Lung (tissue), 12 donors: ENCODE data around the gene LEPROT. TPM values are rescaled to one million over a fixed set of nuclear protein-coding genes. Genes with fewer than 3 reads are reported as not detected.

Source experiments
- ATAC-seq: fragments of 200-7000 bp; cut with Tn5 transposase; one replicate; pipeline ENCODE4 v1.9.1; 2020; ENCODE audit warnings: moderate number of reproducible peaks; ENCODE audit not compliant: insufficient read depth, low FRiP score
- DNase-seq, 3 donors: peaks; one replicate each; pipeline ENCODE4 v3.0.0-alpha.2; 2013 to 2017
- H3K27ac ChIP-seq, 2 donors: one replicate each; pipeline ENCODE4 v1.5.1; 2013; ENCODE audit warnings: mild to moderate bottlenecking in 2 of 2, moderate library complexity in 2 of 2, control low read depth in 1 of 2, inconsistent platforms in 1 of 2, low read depth in 1 of 2, low read length in 1 of 2
- H3K27me3 ChIP-seq, 3 donors: one replicate each; pipeline ENCODE4 v1.5.1; 2013; ENCODE audit warnings: low read length in 2 of 3; ENCODE audit not compliant: control insufficient read depth in 3 of 3, insufficient read depth in 3 of 3
- H3K36me3 ChIP-seq, 4 donors: one replicate each; pipeline ENCODE4 v1.5.1; 2013; ENCODE audit warnings: low read length in 4 of 4, mild to moderate bottlenecking in 1 of 4, moderate library complexity in 1 of 4; ENCODE audit not compliant: control insufficient read depth in 4 of 4, insufficient read depth in 4 of 4
- H3K4me1 ChIP-seq, 5 donors: one replicate each; pipeline ENCODE4 v1.5.1; 2013; ENCODE audit warnings: low read length in 5 of 5, mild to moderate bottlenecking in 2 of 5, moderate library complexity in 1 of 5; ENCODE audit not compliant: control insufficient read depth in 5 of 5, insufficient read depth in 5 of 5
- H3K4me3 ChIP-seq: one replicate; pipeline ENCODE4 v1.5.1; 2013; ENCODE audit warnings: mild to moderate bottlenecking, control low read depth, moderate library complexity
- H3K9ac ChIP-seq, 2 donors: one replicate each; pipeline ENCODE4 v1.5.1; 2013; ENCODE audit warnings: low read length in 2 of 2, control low read depth in 1 of 2; ENCODE audit not compliant: insufficient read depth in 1 of 2
- H3K9me3 ChIP-seq, 4 donors: one replicate each; pipeline ENCODE4 v1.5.1; 2013; ENCODE audit warnings: low read length in 3 of 4, mild to moderate bottlenecking in 1 of 4, moderate library complexity in 1 of 4; ENCODE audit not compliant: control insufficient read depth in 4 of 4, insufficient read depth in 3 of 4
- WGBS, 2 donors: extraction: QIAGEN DNeasy Blood & Tissue Kit; methylation state at CpG; one replicate each; pipeline ENCODE4 v1.1.7; 2013; 5-methylcytosine and 5-hydroxymethylcytosine counted together
- polyA plus RNA-seq, 2 donors: library from polyadenylated mRNA; stranded (reverse); fragments of 200-250 nt; gene quantifications; one replicate each; pipeline ENCODE4 v1.2.1, GENCODE V29; 2013
- total RNA-seq, 2 donors: library from RNA; depleted of rRNA in 1 of 2; stranded (reverse); fragments of >200 nt in 1 of 2; gene quantifications; one replicate each; pipeline ENCODE4 v1.2.1, GENCODE V29; 2014 to 2021
- TF ChIP-seq, protein P1 (sequence below): IDR thresholded peaks from 2 replicates; pipeline ENCODE4 v1.5.1; 2012; ENCODE audit warnings: mild to moderate bottlenecking; ENCODE audit errors: control extremely low read depth, extremely low read depth
- donor health status: control.
- donor health status: control.
- donor health status: Bipolar disorder and iron deficiency.
- donor health status: healthy.
- donor health status: DM: yes; HTN: yes; CAD: no.

LEPROT gene
- total and polyA plus RNA-seq, 4 donors = 43.0 to 88.6 (median 68.5) TPM

DNA sequence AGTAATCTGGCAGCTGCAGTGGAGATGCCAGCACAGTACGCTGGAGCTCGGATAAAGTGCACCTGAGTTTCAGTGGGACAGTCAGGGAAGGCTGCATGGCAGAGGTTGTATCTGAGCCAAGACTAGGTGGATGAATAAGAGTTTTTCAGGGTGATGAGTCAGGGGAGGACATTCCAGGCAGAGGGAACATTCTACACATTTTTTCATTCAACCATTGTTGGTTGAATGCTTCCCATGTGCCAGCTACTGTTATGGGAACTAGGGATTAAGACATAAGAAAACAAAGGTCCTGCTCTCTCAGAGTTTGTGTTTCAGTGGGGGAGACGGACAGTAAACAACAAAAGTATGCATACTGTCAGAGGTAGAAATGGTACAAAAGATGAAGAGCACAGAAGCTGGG is 5.2 kb downstream of the LEPROT start:
- TF ChIP-seq, protein P1, sequence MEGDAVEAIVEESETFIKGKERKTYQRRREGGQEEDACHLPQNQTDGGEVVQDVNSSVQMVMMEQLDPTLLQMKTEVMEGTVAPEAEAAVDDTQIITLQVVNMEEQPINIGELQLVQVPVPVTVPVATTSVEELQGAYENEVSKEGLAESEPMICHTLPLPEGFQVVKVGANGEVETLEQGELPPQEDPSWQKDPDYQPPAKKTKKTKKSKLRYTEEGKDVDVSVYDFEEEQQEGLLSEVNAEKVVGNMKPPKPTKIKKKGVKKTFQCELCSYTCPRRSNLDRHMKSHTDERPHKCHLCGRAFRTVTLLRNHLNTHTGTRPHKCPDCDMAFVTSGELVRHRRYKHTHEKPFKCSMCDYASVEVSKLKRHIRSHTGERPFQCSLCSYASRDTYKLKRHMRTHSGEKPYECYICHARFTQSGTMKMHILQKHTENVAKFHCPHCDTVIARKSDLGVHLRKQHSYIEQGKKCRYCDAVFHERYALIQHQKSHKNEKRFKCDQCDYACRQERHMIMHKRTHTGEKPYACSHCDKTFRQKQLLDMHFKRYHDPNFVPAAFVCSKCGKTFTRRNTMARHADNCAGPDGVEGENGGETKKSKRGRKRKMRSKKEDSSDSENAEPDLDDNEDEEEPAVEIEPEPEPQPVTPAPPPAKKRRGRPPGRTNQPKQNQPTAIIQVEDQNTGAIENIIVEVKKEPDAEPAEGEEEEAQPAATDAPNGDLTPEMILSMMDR = no peak
- WGBS, 2 donors = 91 to 94% methylated on average over 3 of the region's 3 CpGs
- Histone ChIP-seq H3K36me3 (peaks cover 12 to 32% (median 24%) of the 10 kb centered on the region in 4 donors), H3K9ac (no peak overlapping the region), H3K4me3 (no peak overlapping the region), H3K4me1 (peaks cover 8 to 27% (median 11%) of the 10 kb centered on the region in 5 donors), H3K27ac (no peak overlapping the region), H3K9me3 (no peaks in the 10 kb centered on the region), H3K27me3 (no peaks in the 10 kb centered on the region)
- DNase-seq (no peak), ATAC-seq (no peak)

DNA sequence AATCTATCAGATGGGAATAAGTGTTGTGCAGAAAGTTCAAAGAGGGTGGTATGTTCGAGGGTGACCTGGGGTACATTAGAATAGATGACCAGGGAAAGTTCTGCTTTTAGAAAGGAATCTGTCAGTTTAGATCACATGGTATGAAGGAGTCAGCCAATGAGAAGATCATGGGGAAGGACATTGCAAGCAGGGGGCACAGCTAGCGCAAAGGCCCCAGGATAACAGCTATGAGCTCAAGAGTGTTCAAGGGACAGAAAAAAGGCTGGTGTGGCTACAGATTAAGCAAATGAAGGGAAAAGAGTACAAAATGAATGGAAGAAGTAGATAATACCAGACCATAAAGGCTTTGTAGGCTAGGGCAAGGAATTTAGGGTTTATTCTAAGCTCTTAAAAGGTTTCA is 8.6 kb downstream of the LEPROT start:
- 90 to 94% methylated on average over 2 of the region's 2 CpGs for WGBS, 2 donors
- TF ChIP-seq, protein P1 = no peak
- ATAC-seq (no peak), DNase-seq (no peak)
- peak overlapping the region in 1 of 2 donors; percentile 37 for H3K27ac ChIP-seq
- peaks cover 0 to 10% (median 0%) of the 10 kb centered on the region in 5 donors for H3K4me1 ChIP-seq
- H3K9me3 ChIP-seq = no peaks in the 10 kb centered on the region
- H3K36me3 ChIP-seq = peaks cover 14 to 36% (median 30%) of the 10 kb centered on the region in 4 donors
- H3K4me3 ChIP-seq = no peak overlapping the region
- H3K27me3 ChIP-seq = no peaks in the 10 kb centered on the region
- no peak overlapping the region for H3K9ac ChIP-seq

DNA sequence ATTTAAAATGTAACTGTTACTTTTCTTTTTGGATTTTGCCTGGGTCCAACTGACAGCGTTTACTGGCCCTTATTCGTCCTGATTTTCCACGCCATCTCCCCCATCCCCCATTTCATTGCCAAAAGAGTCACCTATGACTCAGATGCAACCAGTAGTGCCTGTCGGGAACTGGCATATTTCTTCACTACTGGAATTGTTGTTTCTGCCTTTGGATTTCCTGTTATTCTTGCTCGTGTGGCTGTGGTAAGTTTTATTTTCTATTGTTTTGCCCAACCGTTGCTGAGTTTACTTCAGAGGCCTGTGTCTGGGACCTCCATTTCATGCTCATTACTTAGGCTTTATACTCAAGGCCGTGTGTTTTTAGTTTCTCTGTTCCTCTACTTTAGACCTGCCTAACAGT is 9.3 kb downstream of the LEPROT start:
- peak overlapping the region in 1 of 2 donors; percentile 50 for H3K27ac ChIP-seq
- peaks cover 0 to 7% (median 0%) of the 10 kb centered on the region in 5 donors for H3K4me1 ChIP-seq
- ATAC-seq (peak; percentile 38), DNase-seq (no peak)
- no peak overlapping the region for H3K9ac ChIP-seq
- TF ChIP-seq, protein P1 = no peak
- H3K36me3 ChIP-seq = peaks cover 17 to 42% (median 31%) of the 10 kb centered on the region in 4 donors
- no peak overlapping the region for H3K4me3 ChIP-seq
- H3K9me3 ChIP-seq = no peaks in the 10 kb centered on the region
- 40 to 55% methylated on average over 7 of the region's 7 CpGs for WGBS, 2 donors
- no peaks in the 10 kb centered on the region for H3K27me3 ChIP-seq
